ENCODE measurements around the gene ETS2.
A peak's percentile ranks its signal among the peaks of the same experiment; 100 is the strongest.

The ETS2 gene

GRCh38 chr21:38780879-38781278 lies 24.9 kb upstream of the ETS2 start:
- no peak for DNase-seq

- DNase-seq = no peak
Observed at GRCh38 chr21:38784458-38785266, 21.1 kb upstream of the ETS2 start.

GRCh38 chr21:38785483-38785882 lies 20.2 kb upstream of the ETS2 start:
- DNase-seq = no peak

- no peak for DNase-seq
Observed at GRCh38 chr21:38787016-38787415, 18.7 kb upstream of the ETS2 start.

- peak; percentile 85 for DNase-seq
Observed at GRCh38 chr21:38787461-38788274, 18.1 kb upstream of the ETS2 start.

GRCh38 chr21:38788275-38788905 lies 17.3 kb upstream of the ETS2 start:
- DNase-seq = no peak

- no peak for DNase-seq
Observed at GRCh38 chr21:38789275-38789674, 16.5 kb upstream of the ETS2 start.

- no peak for DNase-seq
Observed at GRCh38 chr21:38790059-38790458, 15.7 kb upstream of the ETS2 start.

GRCh38 chr21:38790961-38791360 lies 14.8 kb upstream of the ETS2 start:
- no peak for DNase-seq

- DNase-seq = no peak
Observed at GRCh38 chr21:38792676-38793459, 12.9 kb upstream of the ETS2 start.

- DNase-seq = no peak
Observed at GRCh38 chr21:38793926-38794713, 11.6 kb upstream of the ETS2 start.

GRCh38 chr21:38794978-38795377 lies 10.8 kb upstream of the ETS2 start:
- no peak for DNase-seq

GRCh38 chr21:38795475-38795874 lies 10.3 kb upstream of the ETS2 start:
- no peak for DNase-seq

GRCh38 chr21:38796424-38796823 lies 9.3 kb upstream of the ETS2 start:
- DNase-seq = peak; percentile 60

- peak; percentile 67 for DNase-seq
Observed at GRCh38 chr21:38797470-38797869, 8.3 kb upstream of the ETS2 start.

GRCh38 chr21:38798081-38798480 lies 7.6 kb upstream of the ETS2 start:
- no peak for DNase-seq

- DNase-seq = peak; percentile 70
Observed at GRCh38 chr21:38798481-38798882, 7.2 kb upstream of the ETS2 start.

GRCh38 chr21:38800046-38800758 lies 5.5 kb upstream of the ETS2 start:
- DNase-seq = no peak

GRCh38 chr21:38800924-38801744 lies 4.6 kb upstream of the ETS2 start:
- DNase-seq = no peak
